ENCODE results near the gene TEX12.

DNA sequence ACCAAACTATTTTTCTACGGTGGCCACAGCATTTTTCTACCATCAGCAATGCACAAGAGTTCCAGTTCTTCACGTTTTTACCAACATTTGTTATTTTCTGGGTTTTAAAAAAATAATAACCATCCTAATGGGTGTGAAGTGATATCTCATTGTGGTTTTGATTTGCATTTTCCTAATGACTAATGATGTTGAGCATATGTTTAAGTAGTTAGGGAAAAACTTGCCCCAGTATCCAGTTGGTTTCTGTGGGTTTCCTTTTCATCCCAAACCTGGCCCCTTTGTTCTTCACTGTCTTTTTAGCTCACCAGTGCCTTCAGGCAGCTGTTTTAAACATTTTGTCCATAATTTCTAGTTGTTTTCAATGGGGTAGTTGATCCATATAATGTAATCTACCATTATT lies 44.4 kb downstream of the TEX12 start:
- TF ChIP-seq, protein P1, sequence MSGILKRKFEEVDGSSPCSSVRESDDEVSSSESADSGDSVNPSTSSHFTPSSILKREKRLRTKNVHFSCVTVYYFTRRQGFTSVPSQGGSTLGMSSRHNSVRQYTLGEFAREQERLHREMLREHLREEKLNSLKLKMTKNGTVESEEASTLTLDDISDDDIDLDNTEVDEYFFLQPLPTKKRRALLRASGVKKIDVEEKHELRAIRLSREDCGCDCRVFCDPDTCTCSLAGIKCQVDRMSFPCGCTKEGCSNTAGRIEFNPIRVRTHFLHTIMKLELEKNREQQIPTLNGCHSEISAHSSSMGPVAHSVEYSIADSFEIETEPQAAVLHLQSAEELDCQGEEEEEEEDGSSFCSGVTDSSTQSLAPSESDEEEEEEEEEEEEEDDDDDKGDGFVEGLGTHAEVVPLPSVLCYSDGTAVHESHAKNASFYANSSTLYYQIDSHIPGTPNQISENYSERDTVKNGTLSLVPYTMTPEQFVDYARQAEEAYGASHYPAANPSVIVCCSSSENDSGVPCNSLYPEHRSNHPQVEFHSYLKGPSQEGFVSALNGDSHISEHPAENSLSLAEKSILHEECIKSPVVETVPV (CRISPR knock-in tag; IDR thresholded peaks at IDR 0.05) = no peak
- TF ChIP-seq RARB (CRISPR knock-in tag; IDR thresholded peaks at IDR 0.05) (no peak), ZNF70 (CRISPR knock-in tag; IDR thresholded peaks at IDR 0.05) (no peak)
